Adrenal gland (tissue), 12 donors: Measurements from ENCODE around the gene SEZ6. TPM values are rescaled to one million over a fixed set of nuclear protein-coding genes. Genes with fewer than 3 reads are reported as not detected.

Experiments used
- DNase-seq, 7 donors: peaks; one replicate each; pipeline ENCODE4 v3.0.0-alpha.2; 2019 to 2020
- H3K27ac ChIP-seq, 5 donors: fragments of 200-600 bp; sonication (generic) in 4 of 5; 1 replicate in 3 of 5; 2 replicates in 2 of 5; pipeline versions ENCODE4 v1.5.1 to v1.8.0; 2016 to 2020; ENCODE audit warnings: mild to moderate bottlenecking in 1 of 5
- H3K27me3 ChIP-seq: fragments of 200-600 bp; 2 replicates; pipeline ENCODE4 v1.8.0; 2021
- H3K36me3 ChIP-seq, 2 donors: fragments of 200-600 bp; replicated peaks in 1 of 2; 1 replicate in 1 of 2; 2 replicates in 1 of 2; pipeline versions ENCODE4 v1.5.1 to v1.8.0; 2018 to 2022
- H3K4me1 ChIP-seq, 2 donors: fragments of 200-600 bp; replicated peaks in 1 of 2; 1 replicate in 1 of 2; 2 replicates in 1 of 2; pipeline versions ENCODE4 v1.5.1 to v1.8.0; 2018 to 2021
- H3K4me3 ChIP-seq, 4 donors: fragments of 200-600 bp; sonication (generic) in 3 of 4; one replicate each; pipeline ENCODE4 v1.5.1; 2016 to 2018
- H3K9me3 ChIP-seq, 3 donors: fragments of 200-600 bp; sonication (generic) in 1 of 3; replicated peaks in 1 of 3; 1 replicate in 2 of 3; 2 replicates in 1 of 3; pipeline versions ENCODE4 v1.5.1 to v1.8.0; 2016 to 2021
- CTCF ChIP-seq, 6 experiments: fragments of 450-650 bp in 4 of 6; fragments of 200-600 bp in 2 of 6; sonication (generic) in 1 of 6; IDR thresholded peaks; 1 replicate in 5 of 6; 2 replicates in 1 of 6; pipeline versions ENCODE4 v1.5.1 to v1.8.0; 2016 to 2021; ENCODE audit warnings: antibody characterized with exemption in 6 of 6, mild to moderate bottlenecking in 2 of 6, moderate library complexity in 1 of 6
- POLR2A ChIP-seq, 2 donors: fragments of 450-650 bp; IDR thresholded peaks; one replicate each; pipeline ENCODE4 v1.6.1; 2017; ENCODE audit warnings: antibody characterized with exemption in 2 of 2, mild to moderate bottlenecking in 2 of 2, moderate library complexity in 1 of 2
- WGBS, 4 donors: extraction: QIAGEN DNeasy Blood & Tissue Kit in 2 of 4; methylation state at CpG; one replicate each; pipeline versions ENCODE4 v1.1.5 to v1.1.7; 2013 to 2017; 5-methylcytosine and 5-hydroxymethylcytosine counted together
- intact Hi-C, 2 donors: fragments of 100-400 bp; cut with DNase I; formaldehyde crosslinking; loops; one replicate each; pipeline versions ENCODE4 v1.14.1 to v1.15.0; 2022 to 2023
- polyA plus RNA-seq, 3 donors: library from polyadenylated mRNA; stranded (reverse); fragments of 200-250 nt in 2 of 3; fragments of 350-450 nt in 1 of 3; fragmentation: Illumina TruSeq in 1 of 3; extraction: RNeasy Lipid Tissue Mini Kit (QIAGEN cat#74804) in 1 of 3; gene quantifications; one replicate each; pipeline ENCODE4 v1.2.3, GENCODE V29; 2013 to 2014
- total RNA-seq, 9 donors: library from RNA; depleted of rRNA in 4 of 9; stranded (reverse); fragments of >200 nt in 4 of 9; fragments of 120-200 nt in 1 of 9; fragmentation: NEBNext Ultra II Directional in 1 of 9; extraction: Animal tissue kit (Norgen Biotek cat#: 25700) in 1 of 9; gene quantifications; one replicate each; pipeline versions ENCODE4 v1.1.0 to v1.2.4, GENCODE V29; 2013 to 2023
- donor health status: healthy with polysubstance abuse.
- donor health status: Bipolar disorder and iron deficiency.
- donor health status: DM: yes; HTN: yes; CAD: no.
- donor health status: DM: no; HTN: no; CAD: no.
- donor health status: DM: no; HTN: no; CAD: no.
- donor health status: DM: yes; HTN: yes; CAD: no.

SEZ6 gene
- total and polyA plus RNA-seq, 12 donors: 0.11 to 1.0 (median 0.33) TPM; not detected in 6

- Histone ChIP-seq H3K27me3 (no peaks in the 10 kb centered on the region), H3K9me3 (no peaks in the 10 kb centered on the region), H3K36me3 (no peaks in the 10 kb centered on the region), H3K4me1 (peaks cover 0 to 8% of the 10 kb centered on the region in 2 donors), H3K27ac (no peak overlapping the region), H3K4me3 (no peak overlapping the region)
- intact Hi-C loops: no loop called here
- DNase-seq: peak in 4 of 7 donors; percentile 28 to 59 (median 54)
- WGBS, 4 donors: 62 to 74% (median 69%) methylated on average over 12 to 13 of the region's 13 CpGs
- TF ChIP-seq POLR2A (IDR thresholded peaks at IDR 0.05) (no peak), CTCF (IDR thresholded peaks at IDR 0.05) (no peak)
These were observed 12.0 kb downstream of the SEZ6 start for GRCh38 chr17:28993645-28994426.

- Histone ChIP-seq H3K36me3 (no peaks in the 10 kb centered on the region), H3K27me3 (no peaks in the 10 kb centered on the region), H3K27ac (no peak overlapping the region), H3K9me3 (no peaks in the 10 kb centered on the region), H3K4me3 (no peak overlapping the region), H3K4me1 (peaks cover 0 to 8% of the 10 kb centered on the region in 2 donors)
- intact Hi-C loops: no loop called here
- WGBS, 4 donors: 59 to 80% (median 74%) methylated on average over 6 to 11 of the region's 11 CpGs
- TF ChIP-seq CTCF (IDR thresholded peaks at IDR 0.05): peak in 3 of 6 experiments; percentile 8 to 13 (median 12)
- no peak for TF ChIP-seq POLR2A (IDR thresholded peaks at IDR 0.05)
- DNase-seq: peak; percentile 42 to 75 (median 68)
These were observed 12.9 kb downstream of the SEZ6 start for GRCh38 chr17:28992625-28993600.

GRCh38 chr17:28992185-28992584, 13.6 kb downstream of the SEZ6 start:
- 72 to 92% (median 83%) methylated on average over 7 of the region's 7 CpGs for WGBS, 4 donors
- no peaks in the 10 kb centered on the region for H3K36me3 ChIP-seq
- H3K9me3 ChIP-seq: no peaks in the 10 kb centered on the region
- no peaks in the 10 kb centered on the region for H3K27me3 ChIP-seq
- peaks cover 0 to 8% of the 10 kb centered on the region in 2 donors for H3K4me1 ChIP-seq
- no peak overlapping the region for H3K4me3 ChIP-seq
- no peak for DNase-seq
- no peak overlapping the region for H3K27ac ChIP-seq
- intact Hi-C loops: no loop called here
- TF ChIP-seq POLR2A (IDR thresholded peaks at IDR 0.05): no peak
- no peak for TF ChIP-seq CTCF (IDR thresholded peaks at IDR 0.05)

DNA sequence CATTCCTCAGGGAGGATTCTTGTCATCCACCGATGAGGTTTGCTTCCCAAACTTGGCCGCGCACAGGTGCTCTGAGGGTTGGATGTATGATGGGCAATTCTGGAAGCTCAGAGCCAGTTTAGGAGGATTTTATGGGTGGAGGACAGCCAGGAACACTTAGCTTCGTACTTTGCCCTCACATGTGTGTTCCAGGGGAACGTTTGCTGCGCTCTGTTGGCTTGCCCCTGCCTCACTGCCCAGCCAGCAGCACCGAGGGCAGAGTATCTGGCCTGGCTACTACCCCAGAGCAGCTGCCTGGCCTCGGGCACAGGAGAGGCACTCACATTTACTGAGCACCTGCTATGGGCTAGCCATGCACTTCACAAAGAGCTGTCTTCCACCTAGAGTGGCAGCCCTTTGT, 14.1 kb downstream of the SEZ6 start:
- Histone ChIP-seq H3K4me1 (peaks cover 0 to 8% of the 10 kb centered on the region in 2 donors), H3K4me3 (no peak overlapping the region), H3K27me3 (no peaks in the 10 kb centered on the region), H3K9me3 (no peaks in the 10 kb centered on the region), H3K36me3 (no peaks in the 10 kb centered on the region), H3K27ac (no peak overlapping the region)
- no peak for DNase-seq
- no peak for TF ChIP-seq CTCF (IDR thresholded peaks at IDR 0.05)
- TF ChIP-seq POLR2A (IDR thresholded peaks at IDR 0.05): no peak
- intact Hi-C loops: no loop called here
- WGBS, 4 donors: 76 to 86% (median 81%) methylated on average over 4 to 8 of the region's 8 CpGs
